HG03521 (cell line): Measurements from ENCODE around the gene PTMS.
A peak's percentile ranks its signal among the peaks of the same experiment; 100 is the strongest.
"Not testable (repeated sequence)": the region's sequence is repeated elsewhere in the genome, so short reads cannot be mapped to it uniquely, and the experiment has no call there.

Source experiments
- ATAC-seq: cut with Tn5 transposase; IDR thresholded peaks from one replicate; pipeline ENCODE4 v1.9.1; 2021; ENCODE audit warnings: mild to moderate bottlenecking, moderate library complexity; ENCODE audit not compliant: unreplicated experiment

The PTMS gene

GRCh38 chr12:6765634-6766581, at the start of gene PTMS:
Gene PTMS (plus strand): TSS chr12:6766363. CDS start chr12:6766706, 343 bp downstream.
- ATAC-seq = peak; percentile 12

GRCh38 chr12:6716874-6717437, 49.2 kb upstream of the PTMS start:
- no peak for ATAC-seq

GRCh38 chr12:6722863-6723262, 43.3 kb upstream of the PTMS start:
- ATAC-seq = no peak

GRCh38 chr12:6723607-6724408, 42.4 kb upstream of the PTMS start, which contains the start of gene COPS7A:
Gene COPS7A (plus strand): TSS chr12:6724046. CDS start chr12:6724657, 611 bp downstream.
- peak; percentile 96 for ATAC-seq

GRCh38 chr12:6724409-6724797, 41.8 kb upstream of the PTMS start:
- peak; percentile 15 for ATAC-seq

GRCh38 chr12:6725350-6725749, 40.8 kb upstream of the PTMS start:
- ATAC-seq = no peak

- no peak for ATAC-seq
Observed at GRCh38 chr12:6729186-6729585, 37.0 kb upstream of the PTMS start.

- no peak for ATAC-seq
Observed at GRCh38 chr12:6730169-6730568, 36.0 kb upstream of the PTMS start.

- ATAC-seq = no peak
Observed at GRCh38 chr12:6734506-6735387, 31.4 kb upstream of the PTMS start.

GRCh38 chr12:6735448-6736191, 30.5 kb upstream of the PTMS start:
- no peak for ATAC-seq

- ATAC-seq = no peak
Observed at GRCh38 chr12:6736754-6737153, 29.4 kb upstream of the PTMS start.

- not testable (repeated sequence) for ATAC-seq
Observed at GRCh38 chr12:6742080-6742479, 24.1 kb upstream of the PTMS start.

GRCh38 chr12:6742834-6743233, 23.3 kb upstream of the PTMS start:
- no peak for ATAC-seq

GRCh38 chr12:6743300-6743699, 22.9 kb upstream of the PTMS start:
- ATAC-seq = not testable (repeated sequence)

- no peak for ATAC-seq
Observed at GRCh38 chr12:6745741-6746525, 20.2 kb upstream of the PTMS start.

GRCh38 chr12:6747216-6747615, 18.9 kb upstream of the PTMS start:
- no peak for ATAC-seq

- no peak for ATAC-seq
Observed at GRCh38 chr12:6748761-6749160, 17.4 kb upstream of the PTMS start.

- ATAC-seq = no peak
Observed at GRCh38 chr12:6750506-6750905, 15.7 kb upstream of the PTMS start.

- ATAC-seq = no peak
Observed at GRCh38 chr12:6751767-6752166, 14.4 kb upstream of the PTMS start.
